GM12873 (cell line): Measurements from ENCODE around the gene NXPE2.
A peak's percentile ranks its signal among the peaks of the same experiment; 100 is the strongest.

ENCODE experiments used
- TF ChIP-seq, protein P1 (sequence below): IDR thresholded peaks from 2 replicates; pipeline ENCODE4 v1.5.1; 2012; ENCODE audit warnings: low read depth, mild to moderate bottlenecking, moderate library complexity, low read length, control low read depth; ENCODE audit not compliant: insufficient read depth; ENCODE audit errors: missing control alignments

NXPE2 gene

GRCh38 chr11:114713756-114714155, 35.4 kb downstream of the NXPE2 start:
- TF ChIP-seq, protein P1, sequence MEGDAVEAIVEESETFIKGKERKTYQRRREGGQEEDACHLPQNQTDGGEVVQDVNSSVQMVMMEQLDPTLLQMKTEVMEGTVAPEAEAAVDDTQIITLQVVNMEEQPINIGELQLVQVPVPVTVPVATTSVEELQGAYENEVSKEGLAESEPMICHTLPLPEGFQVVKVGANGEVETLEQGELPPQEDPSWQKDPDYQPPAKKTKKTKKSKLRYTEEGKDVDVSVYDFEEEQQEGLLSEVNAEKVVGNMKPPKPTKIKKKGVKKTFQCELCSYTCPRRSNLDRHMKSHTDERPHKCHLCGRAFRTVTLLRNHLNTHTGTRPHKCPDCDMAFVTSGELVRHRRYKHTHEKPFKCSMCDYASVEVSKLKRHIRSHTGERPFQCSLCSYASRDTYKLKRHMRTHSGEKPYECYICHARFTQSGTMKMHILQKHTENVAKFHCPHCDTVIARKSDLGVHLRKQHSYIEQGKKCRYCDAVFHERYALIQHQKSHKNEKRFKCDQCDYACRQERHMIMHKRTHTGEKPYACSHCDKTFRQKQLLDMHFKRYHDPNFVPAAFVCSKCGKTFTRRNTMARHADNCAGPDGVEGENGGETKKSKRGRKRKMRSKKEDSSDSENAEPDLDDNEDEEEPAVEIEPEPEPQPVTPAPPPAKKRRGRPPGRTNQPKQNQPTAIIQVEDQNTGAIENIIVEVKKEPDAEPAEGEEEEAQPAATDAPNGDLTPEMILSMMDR: no peak

DNA sequence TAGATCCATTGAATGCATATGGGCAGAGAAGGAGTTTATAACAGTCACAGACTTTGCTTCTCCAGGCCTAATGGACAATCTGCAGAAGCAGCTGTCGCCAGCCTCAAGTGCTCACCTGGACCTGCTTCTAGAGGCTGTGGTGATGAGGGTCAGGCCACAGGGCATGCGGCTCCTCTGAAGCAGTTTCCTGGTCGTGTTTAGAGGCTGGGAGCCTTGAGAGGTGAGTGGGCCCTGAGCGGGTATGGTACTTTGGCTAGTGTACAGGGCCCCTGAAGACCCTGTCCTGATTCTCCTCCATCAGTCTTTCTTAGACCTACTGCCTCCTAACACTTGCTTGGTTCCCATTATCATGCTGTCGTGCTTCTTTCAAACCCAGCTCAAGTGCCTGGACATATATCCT, 41.2 kb downstream of the NXPE2 start:
- TF ChIP-seq, protein P1: no peak

GRCh38 chr11:114724916-114725524, 46.7 kb downstream of the NXPE2 start:
- TF ChIP-seq, protein P1: no peak

GRCh38 chr11:114725623-114726022, 47.3 kb downstream of the NXPE2 start:
- TF ChIP-seq, protein P1: no peak

- TF ChIP-seq, protein P1: no peak
Observed at GRCh38 chr11:114736806-114737205, 58.5 kb downstream of the NXPE2 start.

DNA sequence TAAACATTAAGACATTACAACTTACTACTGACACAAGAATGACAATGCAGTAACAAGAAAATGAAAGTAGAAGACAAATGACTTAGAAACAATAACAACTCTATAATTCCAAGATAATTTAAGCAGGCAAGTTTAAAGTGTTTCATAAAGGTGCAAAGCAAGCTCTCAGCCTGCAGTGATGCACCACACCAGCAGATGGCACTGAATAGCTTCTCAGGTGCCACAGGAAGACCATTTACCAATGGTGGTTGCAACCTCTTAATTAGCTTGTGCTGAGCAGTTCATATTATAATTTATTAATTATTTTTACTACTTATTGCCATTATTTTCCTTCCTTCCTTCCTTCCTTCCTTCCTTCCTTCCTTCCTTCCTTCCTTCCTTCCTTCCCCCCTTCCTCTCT, 60.6 kb downstream of the NXPE2 start:
- TF ChIP-seq, protein P1: peak; percentile 85

DNA sequence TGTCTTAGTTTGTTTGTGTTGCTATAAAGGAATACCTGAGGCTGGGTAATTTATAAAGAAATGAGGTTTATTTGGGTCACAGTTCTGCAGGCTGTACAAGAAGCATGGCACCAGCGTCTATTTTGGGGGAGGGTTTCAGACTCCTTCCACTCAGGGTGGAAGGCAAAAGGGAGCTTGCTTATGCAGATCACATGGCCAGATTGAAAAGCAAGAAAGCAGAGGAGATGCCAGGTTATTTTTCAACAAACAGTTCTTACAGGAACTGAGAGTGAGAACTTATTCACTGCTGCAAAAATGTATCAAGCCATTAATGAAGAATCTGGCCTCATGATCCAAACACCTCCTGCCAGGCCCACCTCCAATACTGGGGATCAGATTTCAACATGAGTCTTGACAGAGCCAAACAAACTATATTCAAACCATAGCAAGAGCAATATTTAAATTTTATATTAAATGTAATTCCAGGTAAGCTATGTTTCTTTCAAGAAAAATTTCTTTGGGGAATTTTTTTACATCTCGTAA, 66.9 kb downstream of the NXPE2 start:
- TF ChIP-seq, protein P1: no peak

DNA sequence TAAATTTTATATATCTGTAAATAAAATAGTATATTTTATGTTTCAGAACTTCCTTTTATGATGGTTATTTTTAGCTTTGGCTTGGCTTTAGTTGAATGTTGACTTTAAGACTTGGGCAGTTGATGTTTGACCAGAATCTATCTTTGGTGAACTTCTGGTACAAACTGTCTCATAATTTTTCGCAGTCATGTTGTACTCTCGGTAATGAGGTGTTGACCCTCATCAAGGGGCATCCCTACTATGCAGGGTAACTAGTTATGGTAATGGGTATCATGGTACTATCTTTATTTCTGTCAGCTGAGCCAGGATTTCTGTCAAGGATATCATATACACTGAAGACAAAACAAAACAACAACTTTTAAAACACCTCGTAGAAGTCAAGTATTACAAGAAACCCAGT, 67.7 kb downstream of the NXPE2 start:
- TF ChIP-seq, protein P1: no peak
